Tibial nerve (tissue), 4 donors: ENCODE results near the gene CPNE9.

Experiments used
- EP300 ChIP-seq, 2 donors: sonication (generic); formaldehyde crosslinking; IDR thresholded peaks; one replicate each; pipeline ENCODE4 v1.6.1; 2017; ENCODE audit warnings: antibody characterized with exemption in 2 of 2, mild to moderate bottlenecking in 1 of 2
- POLR2A ChIP-seq, 2 donors: fragments of 450-650 bp; IDR thresholded peaks; one replicate each; pipeline ENCODE4 v1.6.1; 2017; ENCODE audit warnings: antibody characterized with exemption in 2 of 2, mild to moderate bottlenecking in 2 of 2, moderate library complexity in 2 of 2
- TF ChIP-seq, protein P1 (sequence below), 5 experiments: fragments of 200-600 bp in 3 of 5; fragments of 450-650 bp in 2 of 5; sonication (generic) in 3 of 5; IDR thresholded peaks; one replicate each; pipeline ENCODE4 v1.5.1; 2016 to 2019; ENCODE audit warnings: antibody characterized with exemption in 5 of 5, mild to moderate bottlenecking in 3 of 5, moderate library complexity in 2 of 5

- TF ChIP-seq, protein P1, sequence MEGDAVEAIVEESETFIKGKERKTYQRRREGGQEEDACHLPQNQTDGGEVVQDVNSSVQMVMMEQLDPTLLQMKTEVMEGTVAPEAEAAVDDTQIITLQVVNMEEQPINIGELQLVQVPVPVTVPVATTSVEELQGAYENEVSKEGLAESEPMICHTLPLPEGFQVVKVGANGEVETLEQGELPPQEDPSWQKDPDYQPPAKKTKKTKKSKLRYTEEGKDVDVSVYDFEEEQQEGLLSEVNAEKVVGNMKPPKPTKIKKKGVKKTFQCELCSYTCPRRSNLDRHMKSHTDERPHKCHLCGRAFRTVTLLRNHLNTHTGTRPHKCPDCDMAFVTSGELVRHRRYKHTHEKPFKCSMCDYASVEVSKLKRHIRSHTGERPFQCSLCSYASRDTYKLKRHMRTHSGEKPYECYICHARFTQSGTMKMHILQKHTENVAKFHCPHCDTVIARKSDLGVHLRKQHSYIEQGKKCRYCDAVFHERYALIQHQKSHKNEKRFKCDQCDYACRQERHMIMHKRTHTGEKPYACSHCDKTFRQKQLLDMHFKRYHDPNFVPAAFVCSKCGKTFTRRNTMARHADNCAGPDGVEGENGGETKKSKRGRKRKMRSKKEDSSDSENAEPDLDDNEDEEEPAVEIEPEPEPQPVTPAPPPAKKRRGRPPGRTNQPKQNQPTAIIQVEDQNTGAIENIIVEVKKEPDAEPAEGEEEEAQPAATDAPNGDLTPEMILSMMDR (IDR thresholded peaks at IDR 0.05) = no peak
- TF ChIP-seq POLR2A (IDR thresholded peaks at IDR 0.05) (no peak), EP300 (IDR thresholded peaks at IDR 0.05) (no peak)
These were observed 393 bp upstream of the CPNE9 start for GRCh38 chr3:9703240-9703639.
